GM18861 (cell line): Measurements from ENCODE around the gene CHADL.
"Not testable (repeated sequence)": the region's sequence is repeated elsewhere in the genome, so short reads cannot be mapped to it uniquely, and the experiment has no call there.

Experiments
- ATAC-seq: cut with Tn5 transposase; IDR thresholded peaks from one replicate; pipeline ENCODE4 v1.9.1; 2021; ENCODE audit not compliant: unreplicated experiment

CHADL gene, protein sequence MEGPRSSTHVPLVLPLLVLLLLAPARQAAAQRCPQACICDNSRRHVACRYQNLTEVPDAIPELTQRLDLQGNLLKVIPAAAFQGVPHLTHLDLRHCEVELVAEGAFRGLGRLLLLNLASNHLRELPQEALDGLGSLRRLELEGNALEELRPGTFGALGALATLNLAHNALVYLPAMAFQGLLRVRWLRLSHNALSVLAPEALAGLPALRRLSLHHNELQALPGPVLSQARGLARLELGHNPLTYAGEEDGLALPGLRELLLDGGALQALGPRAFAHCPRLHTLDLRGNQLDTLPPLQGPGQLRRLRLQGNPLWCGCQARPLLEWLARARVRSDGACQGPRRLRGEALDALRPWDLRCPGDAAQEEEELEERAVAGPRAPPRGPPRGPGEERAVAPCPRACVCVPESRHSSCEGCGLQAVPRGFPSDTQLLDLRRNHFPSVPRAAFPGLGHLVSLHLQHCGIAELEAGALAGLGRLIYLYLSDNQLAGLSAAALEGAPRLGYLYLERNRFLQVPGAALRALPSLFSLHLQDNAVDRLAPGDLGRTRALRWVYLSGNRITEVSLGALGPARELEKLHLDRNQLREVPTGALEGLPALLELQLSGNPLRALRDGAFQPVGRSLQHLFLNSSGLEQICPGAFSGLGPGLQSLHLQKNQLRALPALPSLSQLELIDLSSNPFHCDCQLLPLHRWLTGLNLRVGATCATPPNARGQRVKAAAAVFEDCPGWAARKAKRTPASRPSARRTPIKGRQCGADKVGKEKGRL

DNA sequence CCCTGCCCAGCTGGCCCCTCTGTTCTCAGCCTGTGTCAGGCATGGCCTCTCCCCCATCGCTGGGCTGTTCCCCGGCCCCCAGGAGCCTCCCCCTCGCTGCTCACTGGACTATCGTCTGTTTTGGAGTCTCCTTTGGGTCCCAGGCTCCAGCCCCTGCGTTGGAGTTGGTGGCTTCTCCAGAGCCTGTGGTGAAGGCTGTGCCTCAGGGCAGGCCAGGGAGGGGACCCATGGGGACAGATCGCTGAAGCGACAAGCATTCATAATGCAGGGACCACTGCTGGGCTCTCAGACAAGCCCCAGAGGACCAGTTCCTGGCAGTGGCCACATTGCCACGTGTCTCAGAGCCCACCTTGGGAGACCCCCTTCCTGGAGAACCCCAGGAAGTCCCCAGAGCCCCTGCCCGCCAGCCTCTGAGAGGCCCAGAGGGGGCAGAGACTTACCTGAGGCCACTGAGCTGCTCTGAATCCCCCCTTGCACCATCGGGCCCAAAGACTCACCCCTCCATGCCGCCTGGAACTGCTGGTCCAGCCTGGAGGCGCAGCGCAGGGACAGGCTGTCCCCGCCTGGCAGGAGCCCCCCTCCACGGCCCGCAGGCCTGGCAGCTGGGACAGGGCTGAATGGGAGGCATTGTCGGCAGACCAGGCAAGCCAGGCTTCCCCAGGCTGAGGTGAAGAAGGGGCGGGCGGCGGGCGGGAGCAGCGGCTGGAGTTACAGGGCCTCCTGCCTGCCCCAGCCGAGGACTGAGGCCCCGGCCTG, at the start of gene CHADL:
CHADL (minus strand) TSS at position 555 of the 756 bp plus-strand sequence; CDS start at position 505, 50 bp downstream.
- ATAC-seq, result no peak

DNA sequence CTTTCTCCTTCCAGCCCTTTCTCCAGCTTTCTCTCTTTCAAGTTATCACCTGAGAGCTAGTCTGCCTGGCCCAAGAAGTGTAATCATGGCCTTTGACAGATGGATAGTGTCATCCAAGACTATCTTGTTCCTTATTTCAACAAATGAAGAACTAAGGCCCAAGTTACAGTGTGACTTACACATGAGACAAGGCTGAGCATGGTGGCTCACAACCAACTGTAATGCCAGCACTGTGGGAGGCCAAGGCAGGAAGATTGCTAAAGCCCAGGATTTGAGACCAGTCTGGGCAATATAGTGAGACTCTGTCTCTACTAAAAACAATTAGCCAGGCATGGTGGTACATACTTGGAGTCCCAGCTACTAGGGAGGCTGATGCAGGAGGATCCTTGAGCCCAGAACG, 48.9 kb upstream of the CHADL start:
- ATAC-seq, result no peak

DNA sequence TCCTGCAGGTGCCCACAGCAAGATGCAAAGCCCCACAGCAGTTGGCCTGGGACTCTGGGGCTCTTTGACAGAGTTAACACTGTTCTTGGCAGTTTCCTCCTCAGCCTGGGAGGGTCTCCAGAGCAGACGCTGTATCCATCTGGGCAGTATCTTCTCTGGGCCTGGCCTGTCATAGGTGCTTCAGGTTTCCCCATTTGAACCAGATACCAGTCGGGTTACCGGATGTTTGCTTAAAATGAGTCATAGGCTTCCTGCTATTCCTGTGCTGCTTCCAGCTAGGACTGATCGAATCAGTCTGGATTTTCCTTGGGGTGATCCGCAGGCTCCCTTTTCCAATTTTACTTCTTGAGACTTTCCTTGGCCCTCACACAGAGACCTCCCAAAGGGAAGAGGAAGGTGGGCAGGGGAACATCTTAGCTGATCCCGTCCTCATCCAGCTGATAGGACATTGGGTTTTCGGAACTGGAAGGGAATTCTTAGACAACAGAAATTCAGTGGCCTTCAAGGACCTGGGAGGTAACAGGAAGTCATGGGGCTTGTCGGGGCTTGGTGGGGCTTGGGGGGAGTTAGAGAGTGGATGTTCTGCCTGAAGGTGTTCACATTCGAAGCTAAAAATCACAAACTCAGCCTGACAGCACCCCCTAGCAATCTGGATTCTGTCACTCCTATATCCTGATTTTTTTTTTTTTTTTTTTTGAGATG, 47.7 kb upstream of the CHADL start:
- no peak for ATAC-seq

DNA sequence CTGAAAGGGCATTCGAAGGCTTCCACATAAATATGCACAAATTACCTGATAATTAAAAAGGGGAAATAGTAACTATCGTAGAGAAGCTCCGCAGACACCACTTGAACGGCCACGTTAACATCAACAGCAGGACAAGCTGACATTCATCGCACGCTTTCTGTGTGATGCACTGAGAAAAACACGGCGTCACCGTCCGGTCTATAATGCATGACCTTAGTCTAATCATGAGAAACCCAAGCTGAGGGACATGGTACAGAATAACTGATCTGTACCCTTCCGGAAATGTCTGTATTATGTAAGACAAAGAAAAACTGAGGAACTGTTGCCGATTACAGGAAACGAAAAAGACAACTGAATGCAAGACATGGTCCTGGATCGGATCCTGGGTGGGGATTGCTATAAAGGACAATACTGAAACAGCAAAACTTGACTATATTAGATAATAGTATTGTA, 45.9 kb upstream of the CHADL start:
- ATAC-seq, result peak; percentile 17

DNA sequence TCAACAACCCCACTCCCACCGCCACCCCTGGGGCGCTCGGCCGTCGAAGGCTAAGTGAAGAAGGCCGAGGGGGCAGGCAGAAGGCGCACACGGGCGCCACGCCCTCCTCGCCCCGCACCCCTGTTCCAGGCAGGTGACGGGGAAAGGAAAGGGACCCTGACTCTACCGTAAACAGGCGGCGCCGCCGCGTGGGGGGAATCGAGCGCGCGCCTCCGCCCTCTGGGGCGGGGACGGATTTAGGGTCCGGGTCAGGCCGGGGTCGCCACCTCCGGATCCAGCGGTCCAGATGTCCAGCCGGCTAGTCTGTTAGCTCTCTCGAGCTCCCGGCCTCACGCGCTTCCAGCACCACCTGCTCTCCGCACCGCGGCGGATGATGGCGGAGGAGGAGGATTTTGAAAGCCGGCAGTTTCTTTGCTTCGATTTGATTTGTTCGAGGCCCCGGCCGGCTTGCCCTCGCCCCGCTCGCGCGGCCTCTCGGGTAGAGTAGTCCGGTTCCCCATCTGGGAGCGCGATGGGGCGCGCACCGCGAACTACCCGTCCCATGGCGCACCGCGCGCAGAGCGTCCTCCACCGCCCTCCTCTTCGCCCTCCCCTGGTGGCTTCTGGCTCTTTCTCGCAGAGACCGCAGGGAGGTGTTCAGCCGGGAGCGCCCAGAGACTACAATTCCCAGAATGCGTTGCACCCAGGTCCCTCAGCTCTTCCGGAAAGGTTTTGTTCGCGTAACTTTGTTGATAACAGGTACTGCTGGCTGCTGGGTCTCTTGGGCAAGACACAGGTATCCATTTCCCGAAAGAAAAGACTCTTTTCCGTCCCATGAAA, 45.3 kb upstream of the CHADL start, which contains the start of gene RANGAP1:
RANGAP1 (minus strand) TSS at position 368 of the 819 bp plus-strand sequence. CDS start 5,143 bp downstream, outside the sequence.
- ATAC-seq, result peak; percentile 93

DNA sequence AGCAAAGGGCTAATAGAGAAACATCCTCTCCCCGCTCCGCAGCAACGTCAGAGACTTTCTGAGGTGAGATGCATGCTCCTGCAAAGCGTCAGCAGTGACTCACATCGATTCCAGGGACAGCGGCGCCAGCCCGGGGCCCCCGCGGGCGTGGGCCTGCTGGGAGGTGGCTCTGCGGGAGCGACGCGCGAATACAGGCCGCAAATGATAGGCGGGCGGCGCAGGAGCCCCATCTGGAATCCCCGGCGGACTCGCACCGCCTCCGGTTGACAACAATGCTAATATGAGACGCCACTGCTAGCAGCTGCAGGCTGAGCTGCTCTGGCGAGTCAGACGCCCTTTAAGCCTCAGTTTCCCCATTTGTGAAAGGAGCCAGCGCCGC, 44.7 kb upstream of the CHADL start:
- ATAC-seq, result no peak

DNA sequence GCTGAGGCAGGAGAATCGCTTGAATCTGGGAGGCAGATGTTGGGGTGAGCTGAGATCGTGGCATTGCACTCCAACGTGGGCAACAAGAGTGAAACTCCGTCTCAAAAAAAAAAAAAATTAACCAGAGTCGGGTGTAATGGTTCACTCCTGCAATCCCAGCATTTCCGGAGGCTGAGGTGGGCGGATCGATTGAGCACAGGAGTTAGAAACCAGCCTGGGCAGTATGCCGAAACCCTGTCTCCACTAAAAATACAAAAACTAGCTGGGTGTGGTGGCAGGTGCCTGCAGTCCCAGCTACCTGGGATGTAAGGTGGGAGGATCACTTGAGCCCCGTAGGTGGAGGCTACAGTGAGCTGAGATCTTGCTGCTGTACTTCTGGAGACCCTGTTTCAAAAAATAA, 43.7 kb upstream of the CHADL start:
- no peak for ATAC-seq

DNA sequence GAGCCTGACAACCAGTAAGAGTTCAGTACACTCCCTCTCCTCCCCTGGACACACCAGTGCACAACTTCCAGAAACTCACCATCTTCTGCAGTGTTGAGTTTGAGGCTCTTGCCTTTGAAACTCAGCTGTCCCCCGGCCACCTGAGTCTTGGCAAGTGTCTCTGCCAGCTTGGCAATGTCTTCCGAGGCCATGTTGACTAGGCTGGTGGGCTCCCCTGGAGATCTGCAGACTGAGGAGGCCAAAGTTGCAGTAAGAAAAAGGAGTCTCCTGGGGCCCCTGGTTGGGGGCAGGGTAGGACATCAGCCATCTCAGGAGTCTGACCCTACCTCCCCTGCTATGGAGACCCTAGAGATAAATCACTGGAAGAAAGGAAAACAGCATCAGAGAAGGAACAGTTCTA, 40.1 kb upstream of the CHADL start:
- no peak for ATAC-seq

DNA sequence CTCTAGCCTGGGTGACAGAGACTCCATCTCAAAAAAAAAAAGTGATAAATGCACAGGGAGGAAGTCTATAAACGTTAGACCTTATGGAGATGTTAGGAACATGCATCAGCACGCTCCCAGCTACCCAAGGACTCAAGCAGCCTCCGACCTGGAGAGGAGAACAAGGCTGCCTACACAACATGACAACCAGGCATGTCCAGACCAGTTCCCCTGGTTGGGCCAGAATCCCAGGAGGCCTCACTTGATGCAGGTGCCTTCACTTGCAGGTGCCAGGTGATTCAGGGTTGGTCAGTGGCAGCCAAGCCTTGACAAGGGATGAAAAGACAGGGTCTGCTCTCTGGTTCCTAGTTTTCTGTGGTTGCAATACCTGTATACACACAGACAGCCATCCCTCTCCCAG, 39.3 kb upstream of the CHADL start:
- ATAC-seq, result no peak

DNA sequence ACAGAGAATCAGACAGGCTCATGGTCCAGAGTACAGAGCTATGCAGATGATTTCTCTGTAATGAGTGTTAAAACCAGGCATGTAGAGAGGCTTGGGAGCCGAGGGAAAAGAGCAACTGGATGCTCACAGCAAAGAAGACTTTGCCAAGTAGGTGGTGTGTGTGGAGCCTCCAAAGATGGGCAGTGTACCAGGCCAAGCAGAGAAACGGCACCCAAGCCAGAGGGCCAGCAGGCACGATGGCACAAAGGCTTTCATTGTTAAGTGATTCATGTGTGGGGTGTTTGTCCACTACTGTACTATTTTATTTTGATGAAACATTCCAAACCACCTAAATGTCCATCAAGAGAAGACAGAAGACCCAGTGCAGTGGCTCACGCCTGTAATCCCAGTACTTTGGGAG, 34.1 kb upstream of the CHADL start:
- no peak for ATAC-seq

DNA sequence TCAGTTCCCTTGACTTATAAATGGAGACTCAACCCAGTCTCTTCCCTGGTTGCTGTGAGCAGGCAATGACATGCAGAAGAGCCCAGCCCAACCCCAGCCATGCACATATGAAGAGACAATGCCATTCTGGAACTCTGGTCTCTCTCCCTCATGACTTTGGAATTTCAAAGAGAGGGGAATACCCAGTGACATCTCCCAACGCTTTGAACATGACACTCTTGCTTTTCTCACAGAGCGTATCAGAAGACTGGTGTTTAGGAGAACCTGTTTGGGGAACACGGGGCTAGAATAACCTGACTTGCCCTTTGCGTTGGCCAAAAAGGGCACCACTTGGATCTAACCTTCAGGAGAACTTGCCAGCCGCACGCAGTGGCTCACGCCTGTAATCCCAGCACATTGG, 32.4 kb upstream of the CHADL start:
- no peak for ATAC-seq

DNA sequence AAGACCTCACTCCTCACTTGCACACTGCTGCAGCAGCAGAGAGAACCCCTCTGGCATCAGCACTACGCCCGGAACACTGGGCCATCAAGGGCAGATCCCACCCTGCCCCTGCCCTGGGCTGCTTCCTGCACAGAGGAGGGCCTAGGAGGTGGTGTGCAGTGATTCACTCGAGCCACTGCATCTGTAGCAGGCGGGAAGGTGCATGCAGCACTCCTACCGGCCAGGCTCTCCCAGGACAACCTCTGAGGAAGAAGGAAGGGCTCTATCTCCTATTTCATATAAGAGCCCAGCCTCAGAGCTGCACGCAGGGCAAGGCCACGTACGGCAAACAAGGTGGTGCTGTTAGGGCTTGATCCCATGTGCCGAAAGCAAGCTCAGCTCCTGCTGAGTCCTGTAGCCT, 31.1 kb upstream of the CHADL start:
- ATAC-seq, result no peak

DNA sequence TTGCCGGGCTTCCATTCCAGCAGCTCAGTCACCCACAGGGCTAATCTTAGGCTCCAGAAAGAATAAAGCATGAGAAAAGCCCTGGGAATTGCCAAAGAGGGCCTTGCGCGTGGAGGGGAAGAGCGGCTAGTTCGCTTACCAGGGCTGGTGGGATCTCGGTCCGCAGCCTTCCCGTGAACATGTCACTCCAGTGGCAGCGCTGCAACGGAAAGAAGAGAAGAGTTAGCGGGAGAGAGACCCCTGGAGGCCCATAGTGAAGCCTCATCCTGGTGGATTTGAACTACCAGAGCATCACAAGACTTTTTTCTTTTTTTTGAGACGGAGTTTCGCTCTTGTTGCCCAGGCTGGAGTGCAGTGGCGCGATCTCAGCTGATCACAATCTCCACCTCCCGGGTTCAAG, 27.2 kb upstream of the CHADL start:
- no peak for ATAC-seq

DNA sequence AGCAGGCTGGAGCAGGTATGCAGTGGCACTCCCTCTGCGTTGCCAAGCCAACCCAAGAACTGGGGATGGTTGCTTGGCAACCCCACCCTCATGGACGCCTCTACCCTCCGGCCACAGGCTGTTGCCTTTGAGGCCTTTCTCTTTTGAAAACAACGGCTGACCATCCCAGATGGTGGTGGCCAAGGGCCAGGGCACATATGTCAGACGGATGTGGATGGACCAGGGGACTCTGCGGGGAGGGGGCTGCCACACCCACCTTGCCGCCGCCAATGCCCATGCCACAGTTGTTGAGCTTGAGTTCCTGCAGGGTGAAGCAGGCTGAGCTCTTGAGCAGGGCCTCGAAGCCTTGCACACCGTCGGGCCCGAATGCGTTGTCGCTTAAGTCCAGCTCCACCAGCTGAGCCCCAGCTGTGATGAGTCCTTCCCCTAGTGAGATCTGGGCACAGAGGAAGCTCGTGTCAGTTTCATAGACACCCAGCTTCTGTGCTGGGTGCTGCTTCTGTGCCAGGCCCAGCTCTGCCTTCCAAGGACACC, 23.7 kb upstream of the CHADL start:
- ATAC-seq, result no peak

DNA sequence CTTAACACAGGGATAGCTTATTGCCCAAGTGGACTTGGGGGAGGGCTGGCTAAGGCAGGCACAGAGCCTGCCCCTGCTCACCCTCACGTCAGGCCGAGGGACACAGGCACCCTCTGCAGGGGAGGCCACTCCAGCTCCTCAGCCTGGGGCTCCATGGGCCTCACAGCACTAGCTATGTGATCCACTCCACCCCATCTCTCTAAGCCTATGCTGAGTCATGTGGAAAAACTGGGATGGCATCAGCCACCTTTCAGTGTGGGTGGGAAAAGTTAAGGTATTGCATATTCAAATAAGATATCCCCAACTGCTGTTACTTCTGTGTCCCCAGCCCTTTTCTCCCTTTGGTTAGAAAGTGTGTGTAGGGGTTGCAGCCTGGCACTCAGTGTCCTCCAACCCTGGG, 23.0 kb upstream of the CHADL start:
- no peak for ATAC-seq

DNA sequence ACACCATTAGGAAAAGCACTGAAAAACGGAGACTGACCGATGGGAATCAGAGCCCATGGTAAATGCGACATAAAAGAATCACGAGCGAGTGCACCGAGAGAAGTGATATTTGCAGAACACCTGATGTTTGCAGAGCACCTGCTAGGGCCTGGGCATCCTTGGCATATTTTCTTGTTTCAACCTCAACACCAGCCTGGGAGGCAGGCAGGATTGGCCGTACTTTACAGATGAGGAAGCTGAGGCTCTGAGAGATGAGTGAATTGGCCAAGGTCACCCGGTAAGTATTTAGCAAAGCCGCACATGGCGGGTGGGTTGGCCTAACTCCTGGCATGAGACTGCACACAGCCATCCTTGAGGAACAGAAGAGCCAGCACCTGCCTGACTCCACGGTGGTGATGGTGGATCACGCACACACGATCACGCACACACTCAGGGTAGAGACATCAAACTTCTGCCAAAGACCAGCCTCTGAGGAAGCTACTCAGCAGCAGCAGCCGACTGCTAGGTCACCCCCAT, 21.6 kb upstream of the CHADL start:
- no peak for ATAC-seq

DNA sequence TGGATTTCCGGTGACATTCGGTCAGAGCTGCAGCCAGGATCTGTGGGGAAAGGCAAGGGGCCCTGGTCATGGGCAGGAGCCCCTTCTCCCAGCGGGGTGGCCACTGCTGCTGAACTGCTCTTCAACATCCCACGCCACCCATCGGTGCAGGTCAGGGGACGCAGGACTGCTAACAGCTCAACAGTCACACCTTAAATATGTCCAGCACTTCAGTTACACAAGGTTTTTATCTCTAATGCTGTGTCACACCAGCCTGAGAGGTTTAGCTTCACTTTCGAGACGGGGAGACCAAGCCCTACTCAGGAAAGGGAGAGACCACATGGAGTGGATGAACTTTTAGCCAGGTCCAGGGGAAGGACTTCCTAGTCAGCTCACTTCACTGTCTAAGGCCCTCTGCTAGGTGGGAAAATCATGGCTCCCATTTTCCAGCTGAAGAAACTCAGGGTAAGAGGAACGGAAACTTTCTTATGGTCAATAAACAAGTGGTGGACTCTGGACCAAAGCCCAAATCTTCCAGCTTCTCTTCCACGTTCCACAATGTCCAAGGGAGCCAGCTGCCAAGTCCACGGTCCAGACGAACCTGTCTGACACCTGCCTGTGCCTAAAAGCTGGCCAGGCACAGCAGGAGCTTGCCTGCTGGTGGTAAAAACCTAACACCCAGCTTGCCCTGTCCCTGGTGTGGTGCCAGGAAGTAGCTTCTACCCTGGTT, 21.0 kb upstream of the CHADL start:
- ATAC-seq, result no peak

DNA sequence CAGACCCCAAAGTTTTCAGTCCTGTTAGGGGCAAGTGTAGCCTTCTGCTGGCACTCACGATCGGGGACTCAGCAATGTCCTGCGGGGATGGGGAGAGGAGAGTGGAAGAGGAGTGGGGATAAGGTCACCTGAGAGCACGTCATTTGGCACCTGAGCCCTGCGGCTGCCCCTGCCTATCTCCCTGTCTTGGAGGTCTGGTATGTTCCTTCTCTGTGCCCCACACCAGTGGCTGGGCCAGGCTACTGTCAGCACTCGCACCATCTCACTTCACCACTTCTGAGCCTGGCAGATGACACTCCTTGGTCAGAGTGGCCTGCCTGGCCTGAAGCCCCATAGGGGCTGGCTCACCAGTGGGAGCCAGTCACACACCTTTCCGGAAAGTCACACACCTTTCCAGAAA, 20.1 kb upstream of the CHADL start:
- ATAC-seq, result no peak

DNA sequence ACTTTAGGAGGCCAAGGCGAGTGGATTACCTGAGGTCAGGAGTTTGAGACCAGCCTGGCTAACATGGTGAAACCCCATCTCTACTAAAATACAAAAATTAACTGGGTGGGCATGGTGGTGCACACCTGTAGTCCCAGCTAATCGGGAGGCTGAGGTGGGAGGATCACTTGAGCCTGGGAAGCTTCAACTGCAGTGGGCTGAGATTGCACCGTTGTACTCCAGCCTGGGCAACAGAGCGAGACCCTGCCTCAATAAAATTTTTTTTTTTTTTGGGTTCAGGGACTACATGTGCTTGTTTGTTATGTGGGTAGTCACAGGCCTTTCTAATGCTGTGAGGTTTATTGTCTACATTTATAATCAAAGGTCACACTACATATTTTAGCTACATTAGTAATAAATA, 19.0 kb upstream of the CHADL start:
- ATAC-seq, result not testable (repeated sequence)
